Activated B cell treated with CpG ODN at 0.5 μM for 24 hours (primary cell): ENCODE measurements around the gene PDCD4. TPM values are rescaled to one million over a fixed set of nuclear protein-coding genes. Genes with fewer than 3 reads are reported as not detected.
A peak's percentile ranks its signal among the peaks of the same experiment; 100 is the strongest.

ENCODE experiments used
- ATAC-seq: fragments of 200-7000 bp; cut with Tn5 transposase; one replicate; pipeline ENCODE4 v1.10.0; 2021; ENCODE audit warnings: low read depth, mild to moderate bottlenecking, moderate library complexity
- CTCF ChIA-PET: fragments of 350-600 bp; sonication (Branson Sonifier 250); formaldehyde crosslinking; loops from one replicate; lab custom pipeline; 2021; ENCODE audit warnings: antibody characterized with exemption; lab: Charles Lee
- POLR2A ChIA-PET: fragments of 350-600 bp; sonication (Branson Sonifier 250); formaldehyde crosslinking; loops from one replicate; lab custom pipeline; 2021; ENCODE audit warnings: antibody characterized with exemption; lab: Charles Lee
- DNase-seq: peaks from one replicate; pipeline ENCODE4 v3.0.0; 2022
- H3K27ac Mint-ChIP-seq: one replicate; pipeline ENCODE4 v1.8.0; 2020; ENCODE audit warnings: mixed read lengths
- H3K27me3 Mint-ChIP-seq: one replicate; pipeline ENCODE4 v1.8.0; 2021; ENCODE audit warnings: mixed read lengths
- H3K36me3 Mint-ChIP-seq: one replicate; pipeline ENCODE4 v1.8.0; 2021; ENCODE audit warnings: low read depth, mixed read lengths
- H3K4me1 Mint-ChIP-seq: one replicate; pipeline ENCODE4 v1.8.0; 2021; ENCODE audit warnings: mixed read lengths
- H3K4me3 Mint-ChIP-seq: one replicate; pipeline ENCODE4 v1.8.0; 2020; ENCODE audit warnings: mild to moderate bottlenecking, mixed read lengths
- H3K9me3 Mint-ChIP-seq: one replicate; pipeline ENCODE4 v1.8.0; 2020; ENCODE audit warnings: mixed read lengths
- intact Hi-C: fragments of 100-400 bp; cut with micrococcal nuclease; formaldehyde crosslinking; loops from one replicate; pipeline ENCODE4 v1.15.1; 2024
- total RNA-seq: library from RNA; stranded (reverse); gene quantifications from 2 replicates; pipeline ENCODE4 v1.2.3, GENCODE V29; 2022
- TF ChIP-seq, protein P1 (sequence below): fragments of 200-600 bp; IDR thresholded peaks from one replicate; pipeline ENCODE4 v1.8.0; 2022; ENCODE audit warnings: antibody characterized with exemption, mild to moderate bottlenecking

Gene PDCD4
- total RNA-seq, 1 donor from 2014 or later: 143 TPM

- intact Hi-C loops: no loop called here
- H3K36me3 Mint-ChIP-seq: peaks cover 75% of the 10 kb centered on the region
These were observed 8.3 kb downstream of the PDCD4 start for GRCh38 chr10:110880012-110880411.

DNA sequence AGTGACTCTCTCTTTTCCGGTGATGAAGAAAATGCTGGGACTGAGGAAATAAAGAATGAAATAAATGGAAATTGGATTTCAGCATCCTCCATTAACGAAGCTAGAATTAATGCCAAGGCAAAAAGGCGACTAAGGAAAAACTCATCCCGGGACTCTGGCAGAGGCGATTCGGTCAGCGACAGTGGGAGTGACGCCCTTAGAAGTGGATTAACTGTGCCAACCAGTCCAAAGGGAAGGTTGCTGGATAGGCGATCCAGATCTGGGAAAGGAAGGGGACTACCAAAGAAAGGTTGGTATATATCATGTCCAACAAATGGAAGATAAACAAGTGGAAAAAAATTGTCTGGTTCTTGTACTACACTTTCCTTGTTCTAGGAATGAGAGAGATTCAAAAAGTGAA is 9.5 kb downstream of the PDCD4 start:
- TF ChIP-seq, protein P1, sequence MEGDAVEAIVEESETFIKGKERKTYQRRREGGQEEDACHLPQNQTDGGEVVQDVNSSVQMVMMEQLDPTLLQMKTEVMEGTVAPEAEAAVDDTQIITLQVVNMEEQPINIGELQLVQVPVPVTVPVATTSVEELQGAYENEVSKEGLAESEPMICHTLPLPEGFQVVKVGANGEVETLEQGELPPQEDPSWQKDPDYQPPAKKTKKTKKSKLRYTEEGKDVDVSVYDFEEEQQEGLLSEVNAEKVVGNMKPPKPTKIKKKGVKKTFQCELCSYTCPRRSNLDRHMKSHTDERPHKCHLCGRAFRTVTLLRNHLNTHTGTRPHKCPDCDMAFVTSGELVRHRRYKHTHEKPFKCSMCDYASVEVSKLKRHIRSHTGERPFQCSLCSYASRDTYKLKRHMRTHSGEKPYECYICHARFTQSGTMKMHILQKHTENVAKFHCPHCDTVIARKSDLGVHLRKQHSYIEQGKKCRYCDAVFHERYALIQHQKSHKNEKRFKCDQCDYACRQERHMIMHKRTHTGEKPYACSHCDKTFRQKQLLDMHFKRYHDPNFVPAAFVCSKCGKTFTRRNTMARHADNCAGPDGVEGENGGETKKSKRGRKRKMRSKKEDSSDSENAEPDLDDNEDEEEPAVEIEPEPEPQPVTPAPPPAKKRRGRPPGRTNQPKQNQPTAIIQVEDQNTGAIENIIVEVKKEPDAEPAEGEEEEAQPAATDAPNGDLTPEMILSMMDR: no peak
- ATAC-seq (no peak), DNase-seq (no peak)
- no peaks in the 10 kb centered on the region for H3K9me3 Mint-ChIP-seq
- peak overlapping the region; percentile 37 for H3K27ac Mint-ChIP-seq
- ChIA-PET CTCF (interaction anchor here (2.2 kb wide), 1 partner anchor 78 kb away, joined by 9 read pairs; no protein-coding TSS in a partner anchor), POLR2A (interaction anchor here (1.4 to 2.5 kb wide), 3 partner anchors 10 to 39 kb away, joined by 4 to 8 read pairs (median 5); partner anchors contain the start of genes BBIP1 and SHOC2)
- no peak overlapping the region for H3K4me3 Mint-ChIP-seq
- H3K36me3 Mint-ChIP-seq: peaks cover 80% of the 10 kb centered on the region
- no peaks in the 10 kb centered on the region for H3K27me3 Mint-ChIP-seq
- H3K4me1 Mint-ChIP-seq: peaks cover 47% of the 10 kb centered on the region
- intact Hi-C loops: no loop called here

More at GRCh38 chr10:110880012-110880411, 8.3 kb downstream of the PDCD4 start:
- ChIA-PET POLR2A (interaction anchor here (0.9 to 2.5 kb wide), 4 partner anchors 9 to 39 kb away, joined by 4 to 8 read pairs (median 4); partner anchors contain the start of genes BBIP1 and SHOC2), CTCF (interaction anchor here (2.1 kb wide), 1 partner anchor 76 kb away, joined by 10 read pairs; no protein-coding TSS in a partner anchor)
- Mint-ChIP-seq H3K27me3 (no peaks in the 10 kb centered on the region), H3K9me3 (no peaks in the 10 kb centered on the region), H3K4me1 (peaks cover 54% of the 10 kb centered on the region), H3K4me3 (no peak overlapping the region), H3K27ac (peak overlapping the region; percentile 42)
- no peak for ATAC-seq
- TF ChIP-seq, protein P1: no peak
- no peak for DNase-seq

- ChIA-PET POLR2A (interaction anchor here (1.0 to 2.5 kb wide), 2 partner anchors 11 to 14 kb away, joined by 3 to 8 read pairs; no protein-coding TSS in a partner anchor), CTCF (interaction anchor here (1.3 to 2.2 kb wide), 2 partner anchors 77 to 79 kb away, joined by 3 to 9 read pairs; no protein-coding TSS in a partner anchor)
- Mint-ChIP-seq H3K27me3 (no peaks in the 10 kb centered on the region), H3K9me3 (no peaks in the 10 kb centered on the region), H3K4me3 (no peak overlapping the region), H3K4me1 (peaks cover 47% of the 10 kb centered on the region), H3K36me3 (peaks cover 81% of the 10 kb centered on the region), H3K27ac (peak overlapping the region; percentile 26)
- intact Hi-C loops: no loop called here
- TF ChIP-seq, protein P1: no peak
- DNase-seq (no peak), ATAC-seq (no peak)
These were observed 10.2 kb downstream of the PDCD4 start for GRCh38 chr10:110881905-110882304.

- H3K9me3 Mint-ChIP-seq: no peaks in the 10 kb centered on the region
- POLR2A ChIA-PET: interaction anchor here (1.0 to 1.1 kb wide), 2 partner anchors 11 to 16 kb away, joined by 3 to 4 read pairs; no protein-coding TSS in a partner anchor
- DNase-seq (no peak), ATAC-seq (no peak)
- H3K4me3 Mint-ChIP-seq: no peak overlapping the region
- CTCF ChIA-PET: interaction anchor here (1.0 to 1.6 kb wide), 3 partner anchors 11 to 80 kb away, joined by 3 to 9 read pairs (median 3); no protein-coding TSS in a partner anchor
- peaks cover 78% of the 10 kb centered on the region for H3K36me3 Mint-ChIP-seq
- TF ChIP-seq, protein P1: no peak
- H3K27me3 Mint-ChIP-seq: no peaks in the 10 kb centered on the region
- intact Hi-C loops: loop anchor here (1.0 kb wide), 1 partner anchor 9 kb away; no protein-coding TSS in a partner anchor
- peak overlapping the region; percentile 79 for H3K27ac Mint-ChIP-seq
- peaks cover 39% of the 10 kb centered on the region for H3K4me1 Mint-ChIP-seq
These were observed 12.2 kb downstream of the PDCD4 start for GRCh38 chr10:110883924-110884323.

DNA sequence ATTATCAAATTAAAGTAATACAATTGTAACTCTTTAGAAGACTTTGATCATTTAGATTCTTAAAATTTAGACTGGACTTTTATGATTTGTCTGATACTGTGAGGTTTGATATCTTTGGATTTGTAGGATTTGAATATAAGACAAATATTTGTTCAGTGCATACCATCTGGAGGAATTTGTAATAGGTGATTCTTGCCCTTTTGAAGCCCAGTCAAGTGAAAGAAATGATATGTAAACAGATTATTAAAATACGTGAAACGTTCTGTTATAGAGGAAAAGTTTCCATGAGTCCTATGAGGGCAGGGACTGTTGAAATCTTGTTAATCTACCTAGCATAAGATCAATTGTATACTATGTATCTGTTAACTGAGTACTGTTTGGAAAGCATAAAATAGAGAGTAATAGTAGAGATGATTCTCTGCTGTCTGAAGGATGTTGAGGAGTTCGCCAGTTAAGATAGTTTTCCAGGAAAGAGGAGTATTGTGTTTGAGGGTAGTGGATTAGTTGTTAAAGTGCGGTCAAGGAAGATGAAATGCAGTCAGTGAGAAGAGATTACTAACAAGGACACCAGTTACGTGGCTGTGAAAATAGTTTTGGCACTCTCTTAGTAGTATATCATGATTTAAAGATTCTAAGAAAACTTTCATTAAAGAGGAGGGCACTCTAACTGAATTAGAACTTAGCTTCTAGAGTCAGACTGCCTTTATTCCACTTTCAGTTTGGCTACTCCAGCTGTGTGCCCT is 14.4 kb downstream of the PDCD4 start:
- POLR2A ChIA-PET: interaction anchor here (2.2 kb wide), 1 partner anchor 13 kb away, joined by 7 read pairs; no protein-coding TSS in a partner anchor
- Mint-ChIP-seq H3K4me3 (no peak overlapping the region), H3K9me3 (no peaks in the 10 kb centered on the region), H3K4me1 (peaks cover 27% of the 10 kb centered on the region), H3K36me3 (peaks cover 75% of the 10 kb centered on the region), H3K27ac (peak overlapping the region; percentile 38), H3K27me3 (no peaks in the 10 kb centered on the region)
- DNase-seq (no peak), ATAC-seq (no peak)
- CTCF ChIA-PET: interaction anchor here (1.7 kb wide), 1 partner anchor 11 kb away, joined by 6 read pairs; no protein-coding TSS in a partner anchor
- TF ChIP-seq, protein P1: no peak
- intact Hi-C loops: no loop called here
